Esophagus muscularis mucosa (tissue), 3 donors: ENCODE measurements around the gene MRGPRX2.

ENCODE experiments used
- CTCF ChIP-seq, 3 experiments: fragments of 200-600 bp in 2 of 3; fragments of 450-650 bp in 1 of 3; sonication (generic) in 2 of 3; IDR thresholded peaks; one replicate each; pipeline ENCODE4 v1.5.1; 2017 to 2019; ENCODE audit warnings: antibody characterized with exemption in 3 of 3, mild to moderate bottlenecking in 2 of 3, moderate library complexity in 1 of 3
- POLR2AphosphoS5 ChIP-seq, 2 donors: sonication (generic); formaldehyde crosslinking; IDR thresholded peaks; one replicate each; pipeline ENCODE4 v1.6.1; 2017; ENCODE audit warnings: antibody characterized with exemption in 2 of 2

GRCh38 chr11:19053909-19054308 is 6.6 kb downstream of the MRGPRX2 start:
- no peak for TF ChIP-seq POLR2AphosphoS5 (IDR thresholded peaks at IDR 0.05)
- no peak for TF ChIP-seq CTCF (IDR thresholded peaks at IDR 0.05)
